ENCODE data around the gene KCNRG.

DNA sequence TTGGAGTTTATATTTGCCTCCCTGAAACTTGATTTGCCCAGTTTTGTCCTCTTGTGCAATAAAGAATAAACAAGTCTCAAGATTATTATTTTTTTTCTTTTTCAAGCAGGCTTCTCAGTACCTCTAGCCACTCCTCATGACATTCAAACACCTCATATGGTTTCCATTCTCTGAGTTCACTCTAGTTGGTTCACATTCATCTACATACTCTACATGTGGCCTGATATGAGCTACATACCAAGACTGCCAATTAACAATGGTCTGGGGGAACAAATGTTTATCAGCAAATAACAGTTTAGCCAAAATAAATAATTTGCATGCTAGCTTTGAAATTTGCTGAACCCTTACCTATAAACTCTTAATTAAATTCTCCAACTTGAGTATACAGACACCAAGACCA is 22.5 kb downstream of the KCNRG start:
- TF ChIP-seq, protein P1, sequence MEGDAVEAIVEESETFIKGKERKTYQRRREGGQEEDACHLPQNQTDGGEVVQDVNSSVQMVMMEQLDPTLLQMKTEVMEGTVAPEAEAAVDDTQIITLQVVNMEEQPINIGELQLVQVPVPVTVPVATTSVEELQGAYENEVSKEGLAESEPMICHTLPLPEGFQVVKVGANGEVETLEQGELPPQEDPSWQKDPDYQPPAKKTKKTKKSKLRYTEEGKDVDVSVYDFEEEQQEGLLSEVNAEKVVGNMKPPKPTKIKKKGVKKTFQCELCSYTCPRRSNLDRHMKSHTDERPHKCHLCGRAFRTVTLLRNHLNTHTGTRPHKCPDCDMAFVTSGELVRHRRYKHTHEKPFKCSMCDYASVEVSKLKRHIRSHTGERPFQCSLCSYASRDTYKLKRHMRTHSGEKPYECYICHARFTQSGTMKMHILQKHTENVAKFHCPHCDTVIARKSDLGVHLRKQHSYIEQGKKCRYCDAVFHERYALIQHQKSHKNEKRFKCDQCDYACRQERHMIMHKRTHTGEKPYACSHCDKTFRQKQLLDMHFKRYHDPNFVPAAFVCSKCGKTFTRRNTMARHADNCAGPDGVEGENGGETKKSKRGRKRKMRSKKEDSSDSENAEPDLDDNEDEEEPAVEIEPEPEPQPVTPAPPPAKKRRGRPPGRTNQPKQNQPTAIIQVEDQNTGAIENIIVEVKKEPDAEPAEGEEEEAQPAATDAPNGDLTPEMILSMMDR (IDR thresholded peaks at IDR 0.05; ENCODE audit: low read length): no peak
- TF ChIP-seq EZH2 (optimal IDR thresholded peaks at IDR 0.05; ENCODE audit: low read depth, low read length) (no peak), EZH2phosphoT487 (IDR thresholded peaks at IDR 0.05; ENCODE audit: low read length) (no peak)

Measured in MM.1S (cell line).